HG03103 (cell line): Measurements from ENCODE around the gene C3orf38.
"Not testable (repeated sequence)": the region's sequence is repeated elsewhere in the genome, so short reads cannot be mapped to it uniquely, and the experiment has no call there.

ENCODE experiments used
- ATAC-seq: cut with Tn5 transposase; IDR thresholded peaks from one replicate; pipeline ENCODE4 v1.9.1; 2021; ENCODE audit warnings: low read depth; ENCODE audit not compliant: unreplicated experiment

C3orf38 gene

DNA sequence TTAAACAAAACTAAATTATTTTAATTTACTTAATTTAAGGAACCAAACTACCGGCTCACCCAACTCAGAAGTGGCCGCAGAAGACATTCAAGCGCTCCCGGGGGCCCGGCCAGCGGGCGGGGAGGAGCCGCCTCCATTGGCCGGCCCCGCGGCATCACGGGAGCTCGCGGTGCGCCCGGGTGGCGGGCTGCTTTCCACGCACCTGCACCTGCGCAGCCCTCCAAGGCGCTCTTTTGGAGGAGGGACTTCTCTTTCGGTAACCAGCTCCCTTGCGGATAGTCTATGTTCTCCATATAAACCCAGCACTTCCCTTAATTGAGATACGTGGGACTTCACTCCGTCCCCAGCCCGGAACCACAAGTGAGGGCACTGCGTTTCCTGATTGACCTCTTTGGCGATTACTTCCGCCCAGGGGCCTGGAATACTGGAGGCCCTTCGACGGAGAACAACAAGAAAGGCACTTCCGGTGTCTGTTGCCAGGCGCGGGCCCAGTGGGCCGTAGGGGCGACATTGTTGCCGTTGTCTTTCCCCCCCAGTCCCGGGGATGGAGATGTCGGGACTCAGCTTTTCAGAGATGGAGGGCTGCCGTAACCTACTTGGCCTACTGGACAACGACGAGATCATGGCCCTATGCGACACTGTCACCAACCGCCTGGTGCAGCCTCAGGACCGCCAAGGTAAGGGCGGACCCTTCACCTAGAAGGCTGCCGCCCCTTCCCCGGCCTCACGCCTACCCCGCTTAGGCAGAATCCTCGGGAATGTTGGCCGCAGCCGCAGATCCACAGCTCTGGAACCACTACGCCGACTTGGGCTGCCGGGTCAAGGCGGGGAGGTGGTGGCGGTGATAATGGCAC is at the start of gene C3orf38:
C3orf38 (plus strand) TSS at position 451 of the 854 bp plus-strand sequence; CDS start at position 545, 94 bp downstream.
- peak; percentile 65 for ATAC-seq

DNA sequence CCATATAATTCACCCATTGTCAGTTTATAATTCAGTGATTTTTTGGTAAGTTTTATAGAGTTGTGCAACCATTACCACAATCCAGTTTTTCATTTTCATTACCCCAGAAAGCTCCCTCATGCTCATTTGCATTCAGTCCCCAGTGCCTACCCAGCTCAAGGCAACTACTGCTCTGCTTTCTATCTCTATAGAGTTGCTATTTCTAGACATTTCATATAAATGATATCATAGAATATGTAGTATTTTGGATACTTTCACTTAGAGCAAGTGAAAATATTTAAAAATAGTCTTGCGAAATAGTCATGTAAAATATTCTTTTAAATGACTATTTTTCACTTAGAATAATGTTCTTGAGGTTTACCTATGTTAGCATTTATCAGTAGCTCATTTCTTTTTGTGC is 48.6 kb upstream of the C3orf38 start:
- ATAC-seq, result peak; percentile 67

DNA sequence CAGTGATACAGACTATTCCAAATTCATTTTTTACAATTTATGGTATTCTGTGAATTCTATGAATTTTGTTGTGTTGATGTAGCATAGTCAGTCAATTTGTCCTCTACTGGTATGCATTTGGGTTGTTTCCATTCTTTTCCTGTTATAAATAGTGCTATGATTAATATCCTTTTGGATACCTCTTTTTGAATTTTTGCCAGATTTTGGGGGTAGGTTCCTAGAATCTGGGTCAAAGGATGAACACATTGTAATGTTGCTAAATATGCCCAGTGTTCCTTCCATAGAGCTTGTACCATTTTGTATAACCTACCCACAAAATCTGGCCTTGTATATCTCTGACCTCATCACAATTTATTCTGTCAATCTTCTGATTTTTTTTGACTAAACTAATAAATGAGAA is 44.4 kb upstream of the C3orf38 start:
- ATAC-seq, result no peak

GRCh38 chr3:88112289-88112688 is 37.5 kb upstream of the C3orf38 start:
- ATAC-seq, result no peak

GRCh38 chr3:88113311-88114162 is 36.2 kb upstream of the C3orf38 start:
- ATAC-seq, result peak; percentile 92

- no peak for ATAC-seq
These were observed 34.7 kb upstream of the C3orf38 start for GRCh38 chr3:88114878-88115549.

- no peak for ATAC-seq
These were observed 32.1 kb upstream of the C3orf38 start for GRCh38 chr3:88117683-88118082.

- not testable (repeated sequence) for ATAC-seq
These were observed 31.2 kb upstream of the C3orf38 start for GRCh38 chr3:88118603-88119002.

GRCh38 chr3:88123526-88123925 is 26.2 kb upstream of the C3orf38 start:
- no peak for ATAC-seq

DNA sequence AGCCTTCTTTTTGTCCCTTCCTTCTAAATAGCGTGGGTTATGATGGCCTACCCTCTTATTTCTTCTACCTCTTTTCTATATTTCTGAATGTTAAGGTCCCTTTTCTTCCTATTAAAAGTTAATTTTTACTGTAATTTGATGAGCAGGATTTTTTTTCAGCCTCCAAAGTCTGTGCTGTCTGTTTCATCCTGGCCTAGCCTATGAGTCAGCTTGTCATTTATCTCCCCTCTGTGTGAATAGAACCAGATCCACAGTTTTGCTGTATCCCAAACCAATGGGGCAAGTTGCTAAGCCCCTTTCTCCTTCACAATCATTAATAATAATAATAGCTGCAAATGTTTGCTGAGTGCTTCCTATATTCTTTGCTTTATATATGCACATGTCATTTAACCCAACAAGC is 18.1 kb upstream of the C3orf38 start:
- ATAC-seq, result no peak

GRCh38 chr3:88132894-88133293 is 16.9 kb upstream of the C3orf38 start:
- ATAC-seq, result no peak

DNA sequence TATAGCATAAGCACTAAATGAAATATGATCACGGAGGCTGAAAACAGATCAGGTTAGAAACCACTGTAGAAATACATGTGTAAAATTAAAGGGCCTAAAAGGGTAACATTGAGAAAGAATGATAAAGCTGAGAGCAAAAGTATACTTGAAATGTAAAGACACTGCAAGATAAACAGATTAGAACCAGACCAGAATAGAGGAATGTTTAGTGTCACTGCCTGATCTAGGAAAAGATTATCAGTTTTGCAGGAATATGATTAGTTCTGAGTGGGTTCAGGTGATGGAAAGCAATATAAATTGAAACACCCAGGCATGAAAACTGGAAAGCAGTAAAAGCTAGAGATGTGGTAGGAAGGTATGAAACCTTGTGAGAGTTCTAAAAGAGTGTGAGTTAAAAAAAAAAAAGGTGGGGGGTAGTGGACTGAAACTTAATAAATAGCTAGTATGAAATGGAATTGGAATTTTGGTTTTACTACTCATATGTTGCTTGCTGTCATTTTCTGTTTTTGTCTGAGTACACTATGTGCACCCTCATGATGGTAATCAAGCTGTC is 16.0 kb upstream of the C3orf38 start:
- no peak for ATAC-seq

- ATAC-seq, result no peak
These were observed 11.9 kb upstream of the C3orf38 start for GRCh38 chr3:88137836-88138235.

DNA sequence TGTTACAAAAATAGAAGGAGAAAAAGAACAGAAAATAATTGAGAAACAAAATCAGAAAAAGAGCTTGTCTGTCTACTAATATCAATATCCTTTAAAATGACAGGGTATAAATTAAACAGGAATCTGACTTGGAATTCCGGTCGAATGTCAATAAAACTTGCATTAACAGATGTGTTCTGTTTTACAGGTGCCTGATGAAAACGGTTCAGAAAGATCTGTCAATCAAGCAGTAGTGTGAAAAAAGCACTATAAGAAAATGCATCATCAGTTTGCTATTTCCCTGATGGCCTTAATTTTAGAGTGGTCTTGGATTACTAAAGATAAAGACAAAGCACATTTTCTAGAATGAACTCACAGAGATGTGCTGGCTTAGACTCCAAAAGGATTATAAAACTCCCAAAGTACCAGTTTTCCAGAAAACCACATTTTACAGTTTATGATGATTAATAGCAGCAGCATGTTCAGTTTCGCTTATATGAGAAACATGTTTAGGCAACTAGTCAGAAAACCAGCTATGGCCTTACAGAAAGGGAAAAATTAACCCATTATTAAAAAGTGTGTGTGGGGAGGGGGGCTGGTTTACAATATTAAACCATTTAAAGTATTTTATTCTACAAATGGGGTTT is 8.2 kb upstream of the C3orf38 start:
- no peak for ATAC-seq

- peak; percentile 45 for ATAC-seq
These were observed 7.6 kb upstream of the C3orf38 start for GRCh38 chr3:88142094-88142624.

DNA sequence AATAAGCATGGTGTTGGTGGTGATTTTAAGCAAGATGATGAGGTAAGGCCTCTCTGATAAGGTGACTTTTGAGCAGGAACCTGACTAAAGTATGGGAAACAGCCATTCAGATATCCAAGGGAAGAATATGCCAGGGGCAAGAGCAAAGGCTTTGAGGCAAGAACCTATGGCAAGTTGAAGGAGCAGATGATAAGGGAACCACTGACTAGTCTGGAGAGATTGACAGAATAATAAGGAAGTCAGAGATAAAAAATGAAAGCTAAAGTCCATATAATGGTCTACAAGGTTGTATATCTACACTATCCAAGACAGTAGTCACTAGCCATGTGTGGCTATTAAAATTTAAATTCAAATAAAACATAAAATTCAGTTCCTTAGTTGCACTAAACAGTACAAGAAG is 2.5 kb upstream of the C3orf38 start:
- no peak for ATAC-seq

DNA sequence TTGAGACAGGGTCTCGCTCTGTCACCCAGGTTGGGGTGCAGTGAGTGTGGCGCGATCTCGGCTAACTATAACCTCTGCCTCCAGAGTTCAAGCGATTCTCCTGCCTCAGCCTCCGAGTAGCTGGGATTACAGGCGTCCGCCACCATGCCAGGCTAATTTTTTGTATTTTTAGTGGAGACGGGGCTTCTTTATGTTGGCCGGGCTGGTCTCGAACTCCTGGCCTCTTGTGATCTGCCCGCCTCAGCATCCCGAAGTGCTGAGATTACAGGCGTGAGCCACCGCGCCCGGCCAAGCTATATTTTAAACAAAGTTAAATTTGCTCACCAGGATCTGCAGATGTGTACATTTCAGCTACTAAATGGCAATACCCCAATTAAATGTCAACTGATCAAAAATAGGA is 1.1 kb upstream of the C3orf38 start:
- no peak for ATAC-seq

DNA sequence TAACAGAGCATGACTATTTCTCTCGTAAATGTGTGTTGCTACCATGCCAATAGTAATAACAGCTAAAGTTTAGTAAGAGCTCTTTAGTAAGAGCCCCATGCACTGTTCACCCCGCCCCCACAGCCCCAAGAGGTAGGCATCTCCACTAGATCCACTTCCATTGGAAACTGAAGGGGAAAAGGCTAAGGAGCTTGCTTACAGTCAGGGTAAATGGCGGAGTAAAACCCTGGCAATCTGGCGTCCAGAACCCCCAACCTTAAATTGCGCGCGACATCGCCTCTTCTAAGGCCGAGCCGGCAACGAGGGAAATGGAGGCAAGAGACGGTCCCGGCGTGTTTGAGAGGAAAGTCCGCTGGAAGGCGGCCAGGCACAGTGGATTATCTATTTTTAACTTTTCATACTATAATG is 654 bp upstream of the C3orf38 start:
- ATAC-seq, result peak; percentile 8

DNA sequence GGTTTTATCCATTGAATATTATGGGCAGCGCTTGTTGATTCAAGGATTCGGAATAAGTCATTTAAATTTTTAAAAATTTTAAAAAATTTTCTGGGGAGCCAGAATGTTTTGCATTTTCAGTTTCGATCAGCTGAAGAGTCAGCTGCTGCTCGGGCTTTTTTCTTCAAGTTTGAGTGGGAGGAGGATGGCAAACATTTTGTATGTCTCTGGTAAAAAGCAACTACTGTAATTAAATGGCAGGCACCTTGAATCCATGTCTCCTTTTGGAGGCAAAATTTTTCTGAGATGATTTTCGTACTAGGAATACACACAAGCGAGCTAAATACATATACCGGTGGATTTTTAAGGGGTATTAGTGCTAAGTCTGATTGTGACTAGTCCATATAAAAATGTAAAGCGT is 612 bp downstream of the C3orf38 start:
- ATAC-seq, result peak; percentile 18

DNA sequence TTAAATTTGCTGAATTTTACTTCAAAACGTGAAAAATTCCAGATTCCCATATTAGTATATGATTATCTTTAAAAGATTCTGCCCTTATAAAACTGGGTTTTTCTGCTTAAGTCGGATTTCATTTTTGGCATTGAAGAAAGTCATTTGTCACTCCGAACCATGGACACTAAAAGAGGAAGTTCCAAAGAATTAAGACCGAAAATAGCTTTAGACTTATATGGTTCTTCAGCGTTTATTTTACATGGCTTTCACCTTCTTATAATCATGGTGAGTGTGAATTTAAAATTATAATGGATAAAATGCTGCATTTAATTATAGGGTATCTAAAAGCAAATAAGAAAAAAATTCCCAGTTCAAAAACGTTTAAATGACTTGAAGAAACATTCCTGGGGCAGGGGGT is 1.0 kb downstream of the C3orf38 start:
- no peak for ATAC-seq
